ENCODE results near the gene NPC1L1. TPM values are rescaled to one million over a fixed set of nuclear protein-coding genes. Genes with fewer than 3 reads are reported as not detected.
A peak's percentile ranks its signal among the peaks of the same experiment; 100 is the strongest.

Gene NPC1L1
- total and polyA plus RNA-seq, 10 of the 15 experiments (the other 5 are each of a cell fraction or from before 2014, with no cell fraction given), result 0.01 to 0.90 TPM; not detected in 8

DNA sequence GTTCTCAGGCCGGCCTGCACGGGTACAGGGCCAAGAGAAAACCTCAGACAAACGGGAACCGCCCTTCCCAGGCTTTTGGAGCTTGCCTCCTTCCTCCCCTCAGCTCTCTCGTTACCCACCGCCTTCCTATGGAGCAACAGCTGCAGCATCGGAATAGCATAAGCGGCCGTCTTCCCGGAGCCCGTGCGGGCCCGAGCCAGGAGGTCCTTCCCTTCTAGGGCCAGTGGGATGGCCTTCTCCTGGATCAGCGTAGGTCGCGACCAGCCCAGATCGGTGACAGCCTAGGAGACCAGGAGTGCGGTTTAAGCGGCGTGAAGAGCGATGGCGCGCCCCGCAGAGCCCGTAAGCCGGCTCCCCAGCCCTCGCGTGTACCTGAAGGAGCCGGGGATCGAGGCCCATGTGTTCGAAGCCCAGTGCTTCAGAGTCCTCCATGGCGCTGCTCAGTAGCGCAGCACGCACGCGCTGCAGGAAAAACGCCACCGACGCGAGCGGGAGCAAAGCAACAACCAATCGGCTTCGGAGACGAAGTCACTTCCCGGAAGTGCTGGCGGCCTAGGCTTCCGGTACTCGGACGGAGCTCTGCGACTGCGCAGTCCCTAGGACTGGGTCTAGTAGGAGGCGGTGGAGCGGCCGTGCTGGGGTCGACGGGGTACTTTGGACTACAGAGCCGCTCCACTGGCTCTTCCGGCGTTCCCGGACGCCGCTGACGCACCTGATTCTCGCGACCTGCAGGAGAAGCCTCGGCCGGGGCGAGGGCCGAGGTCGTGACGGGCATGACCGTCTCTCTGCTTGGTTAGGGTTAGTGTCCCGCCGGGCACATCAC is 32.5 kb upstream of the NPC1L1 start, which contains the start of gene DDX56 (continued):
- TF ChIP-seq, protein P1, sequence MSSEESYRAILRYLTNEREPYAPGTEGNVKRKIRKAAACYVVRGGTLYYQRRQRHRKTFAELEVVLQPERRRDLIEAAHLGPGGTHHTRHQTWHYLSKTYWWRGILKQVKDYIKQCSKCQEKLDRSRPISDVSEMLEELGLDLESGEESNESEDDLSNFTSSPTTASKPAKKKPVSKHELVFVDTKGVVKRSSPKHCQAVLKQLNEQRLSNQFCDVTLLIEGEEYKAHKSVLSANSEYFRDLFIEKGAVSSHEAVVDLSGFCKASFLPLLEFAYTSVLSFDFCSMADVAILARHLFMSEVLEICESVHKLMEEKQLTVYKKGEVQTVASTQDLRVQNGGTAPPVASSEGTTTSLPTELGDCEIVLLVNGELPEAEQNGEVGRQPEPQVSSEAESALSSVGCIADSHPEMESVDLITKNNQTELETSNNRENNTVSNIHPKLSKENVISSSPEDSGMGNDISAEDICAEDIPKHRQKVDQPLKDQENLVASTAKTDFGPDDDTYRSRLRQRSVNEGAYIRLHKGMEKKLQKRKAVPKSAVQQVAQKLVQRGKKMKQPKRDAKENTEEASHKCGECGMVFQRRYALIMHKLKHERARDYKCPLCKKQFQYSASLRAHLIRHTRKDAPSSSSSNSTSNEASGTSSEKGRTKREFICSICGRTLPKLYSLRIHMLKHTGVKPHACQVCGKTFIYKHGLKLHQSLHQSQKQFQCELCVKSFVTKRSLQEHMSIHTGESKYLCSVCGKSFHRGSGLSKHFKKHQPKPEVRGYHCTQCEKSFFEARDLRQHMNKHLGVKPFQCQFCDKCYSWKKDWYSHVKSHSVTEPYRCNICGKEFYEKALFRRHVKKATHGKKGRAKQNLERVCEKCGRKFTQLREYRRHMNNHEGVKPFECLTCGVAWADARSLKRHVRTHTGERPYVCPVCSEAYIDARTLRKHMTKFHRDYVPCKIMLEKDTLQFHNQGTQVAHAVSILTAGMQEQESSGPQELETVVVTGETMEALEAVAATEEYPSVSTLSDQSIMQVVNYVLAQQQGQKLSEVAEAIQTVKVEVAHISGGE (CRISPR knock-in tag; IDR thresholded peaks at IDR 0.05), result no peak
- TF ChIP-seq ZZZ3 (IDR thresholded peaks at IDR 0.05; ENCODE audit: control insufficient read depth, insufficient read length, low read depth) (no peak), RAD51 (IDR thresholded peaks at IDR 0.05) (no peak), HDGF (IDR thresholded peaks at IDR 0.05) (peak; percentile 20; the same call in 1 of the 2 replicates), LARP7 (IDR thresholded peaks at IDR 0.05) (peak; percentile 70; the same call in 1 of the 2 replicates), RAD21 (IDR thresholded peaks at IDR 0.05; ENCODE audit: insufficient read depth, low read depth, low read length) (no peak), WRNIP1 (IDR thresholded peaks at IDR 0.05; ENCODE audit: borderline replicate concordance, low read depth, low read length) (no peak), POU2F2 (IDR thresholded peaks at IDR 0.05; ENCODE audit: borderline replicate concordance, low read depth, low read length) (peak; percentile 65; the same call in 2 of the 3 replicates), DPF2 (IDR thresholded peaks at IDR 0.05) (no peak), MXI1 (IDR thresholded peaks at IDR 0.05; ENCODE audit: low read depth, low read length) (peak; percentile 97), CHD4 (IDR thresholded peaks at IDR 0.05) (no peak), NFIC (IDR thresholded peaks at IDR 0.05; ENCODE audit: low read depth, low read length) (no peak), CREB1 (IDR thresholded peaks at IDR 0.05; ENCODE audit: low read depth) (peak; percentile 76), SIX5 (IDR thresholded peaks at IDR 0.05; ENCODE audit: low read depth, low read length, severe bottlenecking) (no peak), ETV6 (conservative IDR thresholded peaks at IDR 0.05 in 1 of 2, IDR thresholded peaks at IDR 0.05 in 1 of 2; ENCODE audit: borderline replicate concordance in 1 of 2, low read depth in 1 of 2) (peak in 1 of 2 experiments; percentile 91; a peak in 2 of 4 replicates)
- TF ChIP-seq, protein P2, sequence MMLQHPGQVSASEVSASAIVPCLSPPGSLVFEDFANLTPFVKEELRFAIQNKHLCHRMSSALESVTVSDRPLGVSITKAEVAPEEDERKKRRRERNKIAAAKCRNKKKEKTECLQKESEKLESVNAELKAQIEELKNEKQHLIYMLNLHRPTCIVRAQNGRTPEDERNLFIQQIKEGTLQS (IDR thresholded peaks at IDR 0.05; ENCODE audit: borderline replicate concordance, extremely low read depth, low read depth, low read length), result no peak
- TF ChIP-seq, protein P3, sequence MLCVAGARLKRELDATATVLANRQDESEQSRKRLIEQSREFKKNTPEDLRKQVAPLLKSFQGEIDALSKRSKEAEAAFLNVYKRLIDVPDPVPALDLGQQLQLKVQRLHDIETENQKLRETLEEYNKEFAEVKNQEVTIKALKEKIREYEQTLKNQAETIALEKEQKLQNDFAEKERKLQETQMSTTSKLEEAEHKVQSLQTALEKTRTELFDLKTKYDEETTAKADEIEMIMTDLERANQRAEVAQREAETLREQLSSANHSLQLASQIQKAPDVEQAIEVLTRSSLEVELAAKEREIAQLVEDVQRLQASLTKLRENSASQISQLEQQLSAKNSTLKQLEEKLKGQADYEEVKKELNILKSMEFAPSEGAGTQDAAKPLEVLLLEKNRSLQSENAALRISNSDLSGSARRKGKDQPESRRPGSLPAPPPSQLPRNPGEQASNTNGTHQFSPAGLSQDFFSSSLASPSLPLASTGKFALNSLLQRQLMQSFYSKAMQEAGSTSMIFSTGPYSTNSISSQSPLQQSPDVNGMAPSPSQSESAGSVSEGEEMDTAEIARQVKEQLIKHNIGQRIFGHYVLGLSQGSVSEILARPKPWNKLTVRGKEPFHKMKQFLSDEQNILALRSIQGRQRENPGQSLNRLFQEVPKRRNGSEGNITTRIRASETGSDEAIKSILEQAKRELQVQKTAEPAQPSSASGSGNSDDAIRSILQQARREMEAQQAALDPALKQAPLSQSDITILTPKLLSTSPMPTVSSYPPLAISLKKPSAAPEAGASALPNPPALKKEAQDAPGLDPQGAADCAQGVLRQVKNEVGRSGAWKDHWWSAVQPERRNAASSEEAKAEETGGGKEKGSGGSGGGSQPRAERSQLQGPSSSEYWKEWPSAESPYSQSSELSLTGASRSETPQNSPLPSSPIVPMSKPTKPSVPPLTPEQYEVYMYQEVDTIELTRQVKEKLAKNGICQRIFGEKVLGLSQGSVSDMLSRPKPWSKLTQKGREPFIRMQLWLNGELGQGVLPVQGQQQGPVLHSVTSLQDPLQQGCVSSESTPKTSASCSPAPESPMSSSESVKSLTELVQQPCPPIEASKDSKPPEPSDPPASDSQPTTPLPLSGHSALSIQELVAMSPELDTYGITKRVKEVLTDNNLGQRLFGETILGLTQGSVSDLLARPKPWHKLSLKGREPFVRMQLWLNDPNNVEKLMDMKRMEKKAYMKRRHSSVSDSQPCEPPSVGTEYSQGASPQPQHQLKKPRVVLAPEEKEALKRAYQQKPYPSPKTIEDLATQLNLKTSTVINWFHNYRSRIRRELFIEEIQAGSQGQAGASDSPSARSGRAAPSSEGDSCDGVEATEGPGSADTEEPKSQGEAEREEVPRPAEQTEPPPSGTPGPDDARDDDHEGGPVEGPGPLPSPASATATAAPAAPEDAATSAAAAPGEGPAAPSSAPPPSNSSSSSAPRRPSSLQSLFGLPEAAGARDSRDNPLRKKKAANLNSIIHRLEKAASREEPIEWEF (IDR thresholded peaks at IDR 0.05; ENCODE audit: insufficient replicate concordance, low read depth, low read length), result no peak
- TF ChIP-seq, protein P4, sequence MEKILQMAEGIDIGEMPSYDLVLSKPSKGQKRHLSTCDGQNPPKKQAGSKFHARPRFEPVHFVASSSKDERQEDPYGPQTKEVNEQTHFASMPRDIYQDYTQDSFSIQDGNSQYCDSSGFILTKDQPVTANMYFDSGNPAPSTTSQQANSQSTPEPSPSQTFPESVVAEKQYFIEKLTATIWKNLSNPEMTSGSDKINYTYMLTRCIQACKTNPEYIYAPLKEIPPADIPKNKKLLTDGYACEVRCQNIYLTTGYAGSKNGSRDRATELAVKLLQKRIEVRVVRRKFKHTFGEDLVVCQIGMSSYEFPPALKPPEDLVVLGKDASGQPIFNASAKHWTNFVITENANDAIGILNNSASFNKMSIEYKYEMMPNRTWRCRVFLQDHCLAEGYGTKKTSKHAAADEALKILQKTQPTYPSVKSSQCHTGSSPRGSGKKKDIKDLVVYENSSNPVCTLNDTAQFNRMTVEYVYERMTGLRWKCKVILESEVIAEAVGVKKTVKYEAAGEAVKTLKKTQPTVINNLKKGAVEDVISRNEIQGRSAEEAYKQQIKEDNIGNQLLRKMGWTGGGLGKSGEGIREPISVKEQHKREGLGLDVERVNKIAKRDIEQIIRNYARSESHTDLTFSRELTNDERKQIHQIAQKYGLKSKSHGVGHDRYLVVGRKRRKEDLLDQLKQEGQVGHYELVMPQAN (conservative IDR thresholded peaks at IDR 0.05), result peak; percentile 79
